Left renal cortex interstitium (tissue), 4 donors: ENCODE data around the gene ZMYM5. TPM values are rescaled to one million over a fixed set of nuclear protein-coding genes. Genes with fewer than 3 reads are reported as not detected.
"Not testable (repeated sequence)": the region's sequence is repeated elsewhere in the genome, so short reads cannot be mapped to it uniquely, and the experiment has no call there.

ENCODE experiments used
- DNase-seq, 4 donors: peaks; one replicate each; pipeline ENCODE4 v3.0.0-alpha.2; 2013; ENCODE audit warnings: low read depth in 4 of 4, low spot score in 2 of 4, missing footprints in 1 of 4
- polyA plus RNA-seq, 4 donors: library from polyadenylated mRNA; unstranded; fragments of 120-200 nt; gene quantifications; one replicate each; pipeline ENCODE4 v1.2.1, GENCODE V29; 2013; ENCODE audit not compliant: insufficient read length in 4 of 4

The ZMYM5 gene
- polyA plus RNA-seq, 4 donors = 17.5 to 32.2 (median 25.0) TPM

GRCh38 chr13:19834704-19835103 is 28.7 kb downstream of the ZMYM5 start:
- no peak for DNase-seq

DNA sequence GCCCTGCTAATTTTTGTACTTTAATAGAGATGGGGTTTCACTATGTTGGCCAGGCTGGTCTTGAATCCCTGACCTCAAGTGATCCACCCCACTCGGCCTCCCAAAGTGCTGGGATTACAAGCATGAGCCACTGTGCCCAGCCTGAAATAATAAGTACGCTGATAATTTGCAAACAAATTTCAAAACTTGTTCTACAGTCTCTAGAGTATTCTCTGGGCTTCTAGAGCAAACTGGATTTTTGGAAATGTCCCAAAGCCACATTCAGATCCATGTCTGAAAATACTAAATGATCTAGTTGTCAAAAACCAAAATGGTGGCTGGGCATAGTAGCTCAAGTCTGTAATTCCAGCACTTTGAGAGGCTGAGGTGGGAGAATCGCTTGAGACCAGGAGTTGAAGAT is 40.8 kb downstream of the ZMYM5 start:
- DNase-seq = no peak

DNA sequence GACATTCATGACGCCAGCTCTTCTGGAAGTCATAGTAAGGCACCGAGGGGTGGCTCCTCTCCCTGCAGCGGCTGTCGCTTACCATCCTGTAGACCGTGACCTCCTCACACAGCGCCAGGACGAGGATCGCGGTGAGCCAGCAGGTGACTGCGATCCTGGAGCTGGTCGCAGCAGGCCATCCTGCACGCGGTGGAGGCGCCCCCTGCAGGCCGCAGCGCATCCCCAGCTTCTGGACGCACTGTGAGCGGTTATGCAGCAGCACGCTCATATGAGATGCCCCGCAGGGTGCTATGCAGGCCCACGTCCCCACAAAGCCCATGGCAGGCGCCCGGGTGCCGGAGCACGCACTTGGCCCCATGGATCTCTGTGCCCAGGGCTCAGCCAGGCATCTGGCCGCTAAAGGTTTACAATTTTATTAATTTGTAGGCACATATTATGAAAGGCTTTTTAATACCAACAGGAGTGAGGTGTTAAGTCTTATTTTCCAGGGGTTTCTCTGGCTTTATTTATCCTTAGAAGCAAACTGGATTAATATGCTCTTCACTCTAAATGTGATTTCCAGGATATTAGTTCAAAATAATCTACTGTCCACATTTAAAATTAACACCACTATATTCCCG is 45.1 kb downstream of the ZMYM5 start:
- peak in 3 of 4 donors; percentile 22 to 39 (median 29) for DNase-seq

DNA sequence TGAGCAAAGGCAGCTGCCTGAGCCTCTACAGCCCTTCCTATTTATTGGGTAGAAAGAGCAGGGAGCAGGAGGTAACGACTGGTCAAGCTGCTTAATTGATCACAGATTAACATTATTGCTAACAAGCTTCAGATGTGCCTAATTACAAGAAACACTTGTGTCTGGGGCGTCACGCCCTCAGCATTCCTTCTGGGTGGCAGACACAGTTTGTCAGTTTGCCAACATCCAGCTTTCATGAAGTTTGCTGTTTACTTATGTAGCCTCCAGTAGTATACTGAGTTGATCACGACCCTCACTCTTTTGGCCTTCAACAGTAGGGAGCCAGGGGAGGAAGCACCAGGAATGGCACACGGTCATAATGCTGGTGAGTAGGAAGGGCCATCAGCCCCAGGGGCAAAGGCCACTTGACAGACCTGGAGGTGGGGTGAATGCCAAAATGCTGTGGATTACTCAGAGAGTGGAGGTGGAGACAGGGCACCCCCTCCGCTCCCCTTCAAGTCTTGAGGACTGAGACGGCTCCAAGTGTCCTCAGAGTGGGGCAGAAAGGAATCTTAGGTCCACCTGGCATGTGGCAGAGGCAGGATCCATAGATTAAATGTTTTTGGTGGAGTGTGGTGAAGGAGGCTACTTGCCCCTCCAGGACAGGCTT is 45.8 kb downstream of the ZMYM5 start:
- no peak for DNase-seq

GRCh38 chr13:19817106-19817505 is 46.3 kb downstream of the ZMYM5 start:
- DNase-seq = no peak

DNA sequence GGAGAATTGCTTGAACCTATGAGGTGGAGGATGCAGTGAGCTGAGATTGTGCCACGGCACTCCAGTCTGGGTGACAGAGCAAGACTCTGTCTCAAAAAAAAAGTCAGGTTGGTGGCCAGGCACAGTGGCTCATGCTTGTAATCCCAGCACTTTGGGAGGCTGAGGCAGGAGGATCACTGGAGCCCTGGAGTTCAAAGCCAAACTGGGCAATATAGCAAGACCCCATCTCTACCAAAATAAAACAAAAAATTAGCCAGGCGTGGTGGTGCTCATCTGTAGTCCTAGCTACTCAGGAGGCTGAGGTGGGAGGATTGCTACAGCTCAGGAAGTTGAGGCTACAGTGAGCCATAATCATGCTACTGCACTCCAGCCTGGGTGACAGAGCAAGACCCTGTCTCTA is 47.6 kb downstream of the ZMYM5 start:
- not testable (repeated sequence) for DNase-seq

DNA sequence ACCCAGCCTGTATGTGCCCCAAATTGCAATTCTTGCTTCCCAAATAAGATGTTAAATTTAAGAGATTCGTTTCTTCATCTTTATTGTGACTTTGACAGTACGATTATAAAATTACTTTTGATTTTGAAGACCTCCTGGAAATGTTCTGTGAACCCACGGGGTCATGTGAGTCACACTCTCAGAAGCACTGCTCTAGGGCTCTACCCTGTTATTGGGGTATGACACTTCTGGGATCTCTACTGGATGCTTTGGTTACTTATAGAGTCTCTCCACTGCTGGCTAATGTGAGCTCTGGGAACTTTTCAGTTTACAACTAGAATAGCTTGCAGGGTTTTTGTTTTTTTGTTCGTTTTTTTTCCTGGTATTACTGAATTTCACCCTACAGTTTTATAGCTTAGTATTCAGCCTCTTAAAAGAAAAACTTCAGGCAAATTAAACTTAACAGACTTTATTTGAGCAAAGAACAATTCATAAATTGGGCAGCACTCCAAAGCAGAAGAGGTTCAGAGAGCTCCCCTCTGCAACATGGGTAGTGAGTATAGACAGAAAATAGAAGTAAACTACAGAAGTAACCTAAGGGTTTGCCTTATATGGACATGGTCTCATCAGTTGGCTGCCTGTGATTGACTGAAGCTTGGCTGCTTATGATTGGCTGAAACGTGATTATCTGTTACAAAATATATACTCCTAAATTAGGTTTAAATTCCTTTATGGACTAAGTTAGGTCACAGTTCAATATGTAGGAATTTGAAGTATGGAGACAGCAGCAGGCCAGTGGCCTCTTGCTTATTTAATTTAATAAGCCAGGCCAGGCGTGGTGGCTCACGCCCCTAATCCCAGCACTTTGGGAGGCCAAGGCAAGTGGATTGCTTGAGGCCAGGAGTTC is 52.2 kb downstream of the ZMYM5 start:
- no peak for DNase-seq

- DNase-seq = no peak
Measured at GRCh38 chr13:19810151-19810550, 53.3 kb downstream of the ZMYM5 start.

DNA sequence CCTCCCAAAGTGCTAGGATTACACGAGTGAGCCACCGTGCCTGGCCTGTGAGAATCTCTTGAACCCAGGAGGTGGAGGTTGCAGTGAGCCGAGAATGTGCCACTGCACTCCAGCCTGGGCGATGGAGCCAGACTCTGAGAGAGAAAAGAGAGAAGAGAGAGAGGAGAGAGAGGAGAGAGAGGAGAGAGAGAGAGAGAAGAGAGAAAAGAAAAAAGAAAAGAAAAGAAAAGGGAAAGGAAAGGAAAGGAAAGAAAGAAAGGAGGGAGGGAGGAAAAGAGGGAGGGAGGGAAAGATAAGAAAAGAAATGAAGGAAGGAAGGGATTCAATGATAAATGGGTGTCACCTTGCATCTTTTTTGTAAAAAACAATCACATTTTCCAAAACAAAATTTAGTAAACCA is 57.7 kb downstream of the ZMYM5 start:
- DNase-seq = no peak

DNA sequence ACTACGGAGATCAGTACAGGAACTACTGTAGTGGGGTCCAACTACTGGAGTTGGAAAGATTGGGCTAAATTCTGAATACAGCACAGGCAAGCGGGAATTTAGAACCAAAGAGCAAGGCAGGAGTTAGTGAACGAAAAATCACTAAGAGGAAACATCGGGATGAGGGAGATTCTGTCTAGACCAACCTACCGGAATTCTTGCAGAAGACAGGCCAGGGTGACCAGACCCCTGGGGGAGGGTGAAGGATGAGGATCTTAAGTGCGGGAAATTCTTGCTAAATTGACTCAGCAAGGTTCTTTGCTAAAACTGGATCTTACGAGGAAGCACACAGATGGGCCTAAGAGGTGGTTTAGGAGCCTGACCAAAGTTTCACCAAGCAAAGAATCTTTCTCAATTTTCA is 67.5 kb downstream of the ZMYM5 start:
- no peak for DNase-seq

GRCh38 chr13:19794631-19795030 is 68.8 kb downstream of the ZMYM5 start:
- DNase-seq = peak in 1 of 4 donors; percentile 56

- DNase-seq = no peak
Measured at GRCh38 chr13:19791953-19792537, 71.4 kb downstream of the ZMYM5 start.

GRCh38 chr13:19782727-19783682 is 80.4 kb downstream of the ZMYM5 start, which contains the start of gene PSPC1:
TSS of gene PSPC1 (minus strand) at chr13:19782945. CDS start at chr13:19782757, 188 bp downstream.
- DNase-seq = peak; percentile 85 to 92 (median 90)

DNA sequence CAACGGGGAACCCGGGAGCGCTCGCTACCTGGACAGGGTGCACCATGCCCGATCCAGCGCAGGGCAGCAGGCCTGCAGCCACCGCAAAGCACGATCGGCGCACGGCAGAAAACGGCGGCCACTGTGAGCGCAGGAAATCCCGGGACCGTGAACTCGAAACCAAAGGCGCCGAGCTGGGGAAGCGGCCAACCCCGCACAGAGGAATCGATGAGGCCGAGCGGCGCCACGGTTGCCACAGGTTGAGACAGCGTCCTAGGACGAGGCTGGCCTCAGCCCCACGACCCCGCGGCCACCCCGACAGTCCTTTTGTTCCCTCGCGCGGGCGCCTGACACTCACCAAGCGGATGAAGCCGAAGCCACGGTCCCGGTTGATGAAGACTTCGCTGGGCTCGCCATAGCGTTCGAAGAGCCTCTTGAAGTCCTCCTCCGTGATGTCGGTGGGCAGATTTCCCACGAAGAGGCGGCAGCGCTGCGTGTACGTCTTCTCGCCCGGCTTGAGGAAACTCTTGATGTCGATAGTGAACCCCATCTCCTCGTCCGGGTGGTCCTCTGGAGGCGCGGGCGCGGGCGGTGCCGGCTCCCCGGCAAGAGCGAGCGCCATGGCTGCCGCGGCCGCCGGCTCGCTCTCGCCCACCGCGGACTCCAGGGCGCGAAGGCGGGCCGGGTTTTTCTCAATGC is 81.3 kb downstream of the ZMYM5 start:
- peak; percentile 28 to 57 (median 36) for DNase-seq

DNA sequence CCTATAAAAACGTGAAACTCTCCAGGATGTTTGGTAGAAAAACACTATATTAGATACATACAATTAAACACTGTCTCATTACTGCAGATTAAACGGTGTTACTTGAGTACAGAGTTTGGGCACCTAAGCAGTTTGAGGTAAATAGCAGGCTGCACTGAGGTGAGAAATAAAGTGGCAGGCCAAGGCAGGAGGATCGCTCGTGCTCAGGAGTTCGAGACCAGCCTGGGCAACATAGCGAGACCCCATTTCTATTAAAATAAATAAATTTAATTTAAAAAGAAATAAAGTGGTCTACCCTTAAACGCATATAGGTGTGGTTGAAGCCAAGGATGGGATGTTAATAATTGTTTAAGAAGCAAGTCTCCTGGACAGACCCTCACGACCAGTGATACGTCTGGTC is 81.9 kb downstream of the ZMYM5 start:
- peak in 1 of 4 donors; percentile 7 for DNase-seq

DNA sequence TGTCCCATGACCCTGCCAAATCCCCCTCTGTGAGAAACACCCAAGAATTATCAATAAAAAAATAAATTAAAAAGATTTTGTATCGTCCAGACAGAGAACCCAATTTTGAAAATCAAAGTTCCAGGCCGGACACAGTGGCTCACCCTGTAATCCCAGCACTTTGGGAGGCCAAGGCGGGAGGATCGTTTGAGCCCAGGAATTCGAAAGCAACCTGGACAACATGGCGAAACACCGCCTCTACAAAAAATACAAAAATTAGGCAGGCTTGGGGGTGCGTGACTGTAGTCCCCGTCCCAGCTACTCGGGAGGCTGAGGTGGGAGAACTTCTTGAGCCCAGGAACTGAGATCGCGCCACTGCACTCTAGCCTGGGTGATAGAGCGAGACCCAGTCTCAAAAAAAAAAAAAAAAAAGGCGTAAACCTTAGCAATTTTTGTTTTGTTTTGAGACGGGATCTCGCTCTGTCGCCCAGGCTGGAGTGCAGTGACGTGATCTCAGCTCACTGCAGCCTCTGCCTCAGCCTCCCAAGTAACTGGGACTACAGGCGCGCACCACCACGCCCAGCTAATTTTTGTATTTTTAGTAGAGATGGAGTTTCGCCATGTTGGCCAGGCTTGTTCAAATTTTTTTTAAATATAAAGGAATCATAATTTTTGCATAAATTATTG is 82.6 kb downstream of the ZMYM5 start:
- DNase-seq = not testable (repeated sequence)
